HepG2 (cell line): ENCODE results near the gene AXIN2. TPM values are rescaled to one million over a fixed set of nuclear protein-coding genes. Genes with fewer than 3 reads are reported as not detected.

ENCODE experiments used
- KDM5A ChIP-seq: fragments of 200-600 bp; sonication (generic); IDR thresholded peaks from 2 replicates; pipeline ENCODE4 v1.7.0; 2018; ENCODE audit warnings: antibody characterized with exemption, mild to moderate bottlenecking, low read length, borderline replicate concordance
- NFKB2 ChIP-seq: sonication (generic); formaldehyde crosslinking; IDR thresholded peaks from 2 replicates; pipeline ENCODE4 v1.4.0; 2020; ENCODE audit warnings: missing genetic modification reagents, borderline replicate concordance
- NONO ChIP-seq, 2 experiments: fragments of 450-650 bp in 1 of 2; sonication (generic) in 1 of 2; formaldehyde crosslinking in 1 of 2; IDR thresholded peaks in 1 of 2; conservative IDR thresholded peaks in 1 of 2; 2 replicates each; pipeline versions ENCODE4 v1.6.1 to v1.8.0; 2017 to 2022; ENCODE audit warnings: mild to moderate bottlenecking in 1 of 2, missing genetic modification reagents in 1 of 2, moderate library complexity in 1 of 2
- ONECUT2 ChIP-seq: sonication (generic); formaldehyde crosslinking; IDR thresholded peaks from 2 replicates; pipeline ENCODE4 v1.4.0; 2020; ENCODE audit warnings: missing genetic modification reagents
- RBM22 ChIP-seq: fragments of 200-400 bp; formaldehyde crosslinking; optimal IDR thresholded peaks from 2 replicates; pipeline ENCODE3; 2017; ENCODE audit warnings: mild to moderate bottlenecking, low read length, moderate library complexity
- YEATS4 ChIP-seq: sonication (generic); formaldehyde crosslinking; IDR thresholded peaks from 2 replicates; pipeline ENCODE4 v1.4.0; 2020; ENCODE audit warnings: missing genetic modification reagents, borderline replicate concordance
- ZNF343 ChIP-seq: sonication (generic); formaldehyde crosslinking; IDR thresholded peaks from 2 replicates; pipeline ENCODE4 v1.4.0; 2020; ENCODE audit warnings: mild to moderate bottlenecking, missing genetic modification reagents
- ZNF672 ChIP-seq: sonication (generic); formaldehyde crosslinking; IDR thresholded peaks from 2 replicates; pipeline ENCODE4 v1.8.1; 2022; ENCODE audit warnings: missing genetic modification reagents
- ZNF839 ChIP-seq: sonication (generic); formaldehyde crosslinking; IDR thresholded peaks from 2 replicates; pipeline ENCODE4 v1.4.0; 2020; ENCODE audit warnings: missing genetic modification reagents, mild to moderate bottlenecking, borderline replicate concordance
- ZNF891 ChIP-seq: sonication (generic); formaldehyde crosslinking; IDR thresholded peaks from 2 replicates; pipeline ENCODE4 v1.5.0; 2020; ENCODE audit warnings: mild to moderate bottlenecking, missing genetic modification reagents
- polyA plus RNA-seq, 8 experiments: library from polyadenylated mRNA; depleted of rRNA in 3 of 8; stranded (reverse) in 7 of 8; unstranded in 1 of 8; fragments of >200 nt; fragmentation: Illumina TruSeq in 4 of 8; extraction: Trizol in 4 of 8; gene quantifications; 2 replicates each; pipeline versions ENCODE4 v1.2.1 to v1.2.3, GENCODE V29; 2011 to 2016; ENCODE audit warnings: low read depth in 4 of 8, missing spikeins in 1 of 8, mixed read lengths in 1 of 8; ENCODE audit not compliant: insufficient read depth in 1 of 8
- total RNA-seq, 5 experiments: library from RNA; depleted of rRNA; stranded (reverse); fragments of >200 nt; fragmentation: Illumina TruSeq; extraction: Trizol; gene quantifications; 2 replicates each; pipeline ENCODE4 v1.2.3, GENCODE V29; 2016; ENCODE audit warnings: low read depth in 1 of 5
- TF ChIP-seq, protein P1 (sequence below), 2 experiments: sonication (generic) in 1 of 2; formaldehyde crosslinking in 1 of 2; IDR thresholded peaks; 2 replicates each; pipeline versions ENCODE4 v1.4.0 to v1.6.1; 2018 to 2020; ENCODE audit warnings: missing genetic modification reagents in 2 of 2, borderline replicate concordance in 1 of 2, low read depth in 1 of 2, mild to moderate bottlenecking in 1 of 2, missing biosample characterization in 1 of 2
- TF ChIP-seq, protein P2 (sequence below): sonication (generic); formaldehyde crosslinking; IDR thresholded peaks from 2 replicates; pipeline ENCODE4 v1.9.0; 2021; ENCODE audit warnings: mild to moderate bottlenecking, missing genetic modification reagents
- TF ChIP-seq, protein P3 (sequence below): sonication (generic); formaldehyde crosslinking; IDR thresholded peaks from 2 replicates; pipeline ENCODE4 v1.5.1; 2020; ENCODE audit warnings: mild to moderate bottlenecking, missing genetic modification reagents, moderate library complexity

The AXIN2 gene
- total and polyA plus RNA-seq, 2 of the 13 experiments (the other 11 are each of a cell fraction or from before 2014, with no cell fraction given) = 58.6 to 63.4 TPM

DNA sequence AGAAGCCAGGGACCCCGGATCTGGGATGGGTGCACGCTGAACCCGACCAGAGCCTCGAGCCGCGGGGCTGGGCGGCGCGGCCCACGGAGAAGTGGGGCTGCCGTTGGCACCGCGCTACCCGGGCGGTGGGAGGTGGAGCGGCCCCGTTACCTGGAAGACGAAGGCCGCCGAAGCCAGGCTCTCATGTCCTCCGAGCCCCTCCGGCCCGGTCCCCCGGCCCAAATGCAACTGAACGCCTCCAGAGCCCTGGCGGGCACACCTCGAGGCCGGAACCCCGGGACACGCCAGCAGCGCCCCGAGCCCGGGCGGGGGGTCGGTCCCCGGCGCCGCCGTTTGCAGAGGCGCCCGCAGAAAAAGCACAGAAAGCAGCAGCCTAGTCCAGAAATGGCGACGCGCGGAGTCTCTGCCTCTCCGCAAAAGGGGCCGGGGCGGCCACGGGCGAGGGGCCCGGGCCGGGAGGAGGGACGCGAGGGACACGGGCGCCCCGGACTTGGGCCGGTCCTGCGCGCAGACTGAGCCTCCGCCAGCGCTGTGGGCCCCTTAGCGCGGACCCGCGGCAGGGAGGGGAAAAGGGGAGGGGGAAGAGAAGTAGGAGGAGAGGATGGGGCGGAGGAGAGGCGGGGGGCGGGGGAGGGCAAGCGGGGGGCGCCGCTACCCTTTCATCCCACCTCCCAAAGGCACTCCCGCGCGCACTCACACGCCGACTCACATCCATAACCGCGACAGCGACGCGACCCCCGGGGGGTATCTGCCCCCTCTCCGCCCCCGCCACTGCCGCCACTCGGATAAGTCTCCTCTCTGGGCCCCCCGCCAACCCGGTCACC lies 1.4 kb downstream of the AXIN2 start (continued):
- TF ChIP-seq ZNF672 (CRISPR knock-in tag) (peak; percentile 82), YEATS4 (peak; percentile 9; the same call in 1 of the 2 replicates), KDM5A (peak; percentile 34; the same call in 1 of the 2 replicates), ONECUT2 (CRISPR knock-in tag) (0 out of 2 replicates have a peak, but pooled peaks have one; percentile 10), NFKB2 (CRISPR knock-in tag) (peak; percentile 54; the same call in 1 of the 2 replicates), ZNF839 (CRISPR knock-in tag) (peak; percentile 51; the same call in 1 of the 2 replicates), NONO (IDR thresholded peaks at IDR 0.05) (no peak), NONO (CRISPR knock-in tag; conservative IDR thresholded peaks at IDR 0.05) (peak; percentile 65), RBM22 (no peak), ZNF343 (0 out of 2 replicates have a peak, but pooled peaks have one; percentile 67), ZNF891 (CRISPR knock-in tag) (0 out of 2 replicates have a peak, but pooled peaks have one; percentile 5)
- TF ChIP-seq, protein P1, sequence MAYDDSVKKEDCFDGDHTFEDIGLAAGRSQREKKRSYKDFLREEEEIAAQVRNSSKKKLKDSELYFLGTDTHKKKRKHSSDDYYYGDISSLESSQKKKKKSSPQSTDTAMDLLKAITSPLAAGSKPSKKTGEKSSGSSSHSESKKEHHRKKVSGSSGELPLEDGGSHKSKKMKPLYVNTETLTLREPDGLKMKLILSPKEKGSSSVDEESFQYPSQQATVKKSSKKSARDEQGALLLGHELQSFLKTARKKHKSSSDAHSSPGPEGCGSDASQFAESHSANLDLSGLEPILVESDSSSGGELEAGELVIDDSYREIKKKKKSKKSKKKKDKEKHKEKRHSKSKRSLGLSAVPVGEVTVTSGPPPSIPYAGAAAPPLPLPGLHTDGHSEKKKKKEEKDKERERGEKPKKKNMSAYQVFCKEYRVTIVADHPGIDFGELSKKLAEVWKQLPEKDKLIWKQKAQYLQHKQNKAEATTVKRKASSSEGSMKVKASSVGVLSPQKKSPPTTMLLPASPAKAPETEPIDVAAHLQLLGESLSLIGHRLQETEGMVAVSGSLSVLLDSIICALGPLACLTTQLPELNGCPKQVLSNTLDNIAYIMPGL (CRISPR knock-in tag; IDR thresholded peaks at IDR 0.05; ENCODE audit: borderline replicate concordance in 1 of 2, low read depth in 1 of 2) = peak; percentile 66 to 67; a peak in 2 of 4 replicates
- TF ChIP-seq, protein P2, sequence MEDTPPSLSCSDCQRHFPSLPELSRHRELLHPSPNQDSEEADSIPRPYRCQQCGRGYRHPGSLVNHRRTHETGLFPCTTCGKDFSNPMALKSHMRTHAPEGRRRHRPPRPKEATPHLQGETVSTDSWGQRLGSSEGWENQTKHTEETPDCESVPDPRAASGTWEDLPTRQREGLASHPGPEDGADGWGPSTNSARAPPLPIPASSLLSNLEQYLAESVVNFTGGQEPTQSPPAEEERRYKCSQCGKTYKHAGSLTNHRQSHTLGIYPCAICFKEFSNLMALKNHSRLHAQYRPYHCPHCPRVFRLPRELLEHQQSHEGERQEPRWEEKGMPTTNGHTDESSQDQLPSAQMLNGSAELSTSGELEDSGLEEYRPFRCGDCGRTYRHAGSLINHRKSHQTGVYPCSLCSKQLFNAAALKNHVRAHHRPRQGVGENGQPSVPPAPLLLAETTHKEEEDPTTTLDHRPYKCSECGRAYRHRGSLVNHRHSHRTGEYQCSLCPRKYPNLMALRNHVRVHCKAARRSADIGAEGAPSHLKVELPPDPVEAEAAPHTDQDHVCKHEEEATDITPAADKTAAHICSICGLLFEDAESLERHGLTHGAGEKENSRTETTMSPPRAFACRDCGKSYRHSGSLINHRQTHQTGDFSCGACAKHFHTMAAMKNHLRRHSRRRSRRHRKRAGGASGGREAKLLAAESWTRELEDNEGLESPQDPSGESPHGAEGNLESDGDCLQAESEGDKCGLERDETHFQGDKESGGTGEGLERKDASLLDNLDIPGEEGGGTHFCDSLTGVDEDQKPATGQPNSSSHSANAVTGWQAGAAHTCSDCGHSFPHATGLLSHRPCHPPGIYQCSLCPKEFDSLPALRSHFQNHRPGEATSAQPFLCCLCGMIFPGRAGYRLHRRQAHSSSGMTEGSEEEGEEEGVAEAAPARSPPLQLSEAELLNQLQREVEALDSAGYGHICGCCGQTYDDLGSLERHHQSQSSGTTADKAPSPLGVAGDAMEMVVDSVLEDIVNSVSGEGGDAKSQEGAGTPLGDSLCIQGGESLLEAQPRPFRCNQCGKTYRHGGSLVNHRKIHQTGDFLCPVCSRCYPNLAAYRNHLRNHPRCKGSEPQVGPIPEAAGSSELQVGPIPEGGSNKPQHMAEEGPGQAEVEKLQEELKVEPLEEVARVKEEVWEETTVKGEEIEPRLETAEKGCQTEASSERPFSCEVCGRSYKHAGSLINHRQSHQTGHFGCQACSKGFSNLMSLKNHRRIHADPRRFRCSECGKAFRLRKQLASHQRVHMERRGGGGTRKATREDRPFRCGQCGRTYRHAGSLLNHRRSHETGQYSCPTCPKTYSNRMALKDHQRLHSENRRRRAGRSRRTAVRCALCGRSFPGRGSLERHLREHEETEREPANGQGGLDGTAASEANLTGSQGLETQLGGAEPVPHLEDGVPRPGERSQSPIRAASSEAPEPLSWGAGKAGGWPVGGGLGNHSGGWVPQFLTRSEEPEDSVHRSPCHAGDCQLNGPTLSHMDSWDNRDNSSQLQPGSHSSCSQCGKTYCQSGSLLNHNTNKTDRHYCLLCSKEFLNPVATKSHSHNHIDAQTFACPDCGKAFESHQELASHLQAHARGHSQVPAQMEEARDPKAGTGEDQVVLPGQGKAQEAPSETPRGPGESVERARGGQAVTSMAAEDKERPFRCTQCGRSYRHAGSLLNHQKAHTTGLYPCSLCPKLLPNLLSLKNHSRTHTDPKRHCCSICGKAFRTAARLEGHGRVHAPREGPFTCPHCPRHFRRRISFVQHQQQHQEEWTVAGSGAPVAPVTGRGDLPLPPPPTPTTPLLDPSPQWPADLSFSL = no peak
- TF ChIP-seq, protein P3, sequence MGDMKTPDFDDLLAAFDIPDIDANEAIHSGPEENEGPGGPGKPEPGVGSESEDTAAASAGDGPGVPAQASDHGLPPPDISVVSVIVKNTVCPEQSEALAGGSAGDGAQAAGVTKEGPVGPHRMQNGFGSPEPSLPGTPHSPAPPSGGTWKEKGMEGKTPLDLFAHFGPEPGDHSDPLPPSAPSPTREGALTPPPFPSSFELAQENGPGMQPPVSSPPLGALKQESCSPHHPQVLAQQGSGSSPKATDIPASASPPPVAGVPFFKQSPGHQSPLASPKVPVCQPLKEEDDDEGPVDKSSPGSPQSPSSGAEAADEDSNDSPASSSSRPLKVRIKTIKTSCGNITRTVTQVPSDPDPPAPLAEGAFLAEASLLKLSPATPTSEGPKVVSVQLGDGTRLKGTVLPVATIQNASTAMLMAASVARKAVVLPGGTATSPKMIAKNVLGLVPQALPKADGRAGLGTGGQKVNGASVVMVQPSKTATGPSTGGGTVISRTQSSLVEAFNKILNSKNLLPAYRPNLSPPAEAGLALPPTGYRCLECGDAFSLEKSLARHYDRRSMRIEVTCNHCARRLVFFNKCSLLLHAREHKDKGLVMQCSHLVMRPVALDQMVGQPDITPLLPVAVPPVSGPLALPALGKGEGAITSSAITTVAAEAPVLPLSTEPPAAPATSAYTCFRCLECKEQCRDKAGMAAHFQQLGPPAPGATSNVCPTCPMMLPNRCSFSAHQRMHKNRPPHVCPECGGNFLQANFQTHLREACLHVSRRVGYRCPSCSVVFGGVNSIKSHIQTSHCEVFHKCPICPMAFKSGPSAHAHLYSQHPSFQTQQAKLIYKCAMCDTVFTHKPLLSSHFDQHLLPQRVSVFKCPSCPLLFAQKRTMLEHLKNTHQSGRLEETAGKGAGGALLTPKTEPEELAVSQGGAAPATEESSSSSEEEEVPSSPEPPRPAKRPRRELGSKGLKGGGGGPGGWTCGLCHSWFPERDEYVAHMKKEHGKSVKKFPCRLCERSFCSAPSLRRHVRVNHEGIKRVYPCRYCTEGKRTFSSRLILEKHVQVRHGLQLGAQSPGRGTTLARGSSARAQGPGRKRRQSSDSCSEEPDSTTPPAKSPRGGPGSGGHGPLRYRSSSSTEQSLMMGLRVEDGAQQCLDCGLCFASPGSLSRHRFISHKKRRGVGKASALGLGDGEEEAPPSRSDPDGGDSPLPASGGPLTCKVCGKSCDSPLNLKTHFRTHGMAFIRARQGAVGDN = peak; percentile 64
